Anterior cingulate cortex (tissue), 58 donors: ENCODE data around the gene PPFIBP2.

ENCODE experiments used
- DNase-seq, 58 donors: peaks; one replicate each; lab custom pipeline; 2025; lab: John Stamatoyannopoulos, UW

The PPFIBP2 gene

GRCh38 chr11:7574491-7575130 is 60.8 kb downstream of the PPFIBP2 start:
- DNase-seq: no peak

GRCh38 chr11:7575841-7576725 is 62.3 kb downstream of the PPFIBP2 start:
- peak in 9 of 58 donors; percentile 16 to 42 (median 36) for DNase-seq

DNA sequence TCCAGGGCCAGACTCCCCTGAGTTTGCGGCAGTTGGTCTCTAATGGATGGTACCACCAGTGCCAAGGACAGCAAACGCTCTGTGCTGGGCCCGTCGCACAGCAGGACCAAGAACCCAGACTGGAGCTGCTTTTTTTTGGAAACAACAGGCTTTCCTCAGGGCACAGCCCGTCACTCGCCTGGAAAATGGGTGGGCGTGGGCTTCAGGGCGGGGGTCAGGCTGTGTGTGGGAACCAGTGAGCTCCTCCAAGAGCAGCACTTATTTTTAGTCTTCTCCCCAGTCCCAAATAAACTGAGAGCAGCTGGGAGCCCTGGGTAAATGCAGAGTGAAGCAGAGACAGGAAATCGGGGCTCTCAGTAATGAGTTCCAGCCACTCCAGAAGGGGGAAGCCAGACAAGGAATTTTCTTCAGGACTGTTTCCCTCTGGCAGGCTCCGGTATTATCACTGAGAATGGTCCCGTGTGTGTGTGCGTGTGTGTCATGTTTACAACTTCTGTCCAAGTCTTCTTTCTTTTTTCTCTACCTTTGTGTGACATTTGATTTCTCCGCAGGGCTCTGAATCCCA is 63.0 kb downstream of the PPFIBP2 start:
- DNase-seq: peak in 1 of 58 donors; percentile 24

DNA sequence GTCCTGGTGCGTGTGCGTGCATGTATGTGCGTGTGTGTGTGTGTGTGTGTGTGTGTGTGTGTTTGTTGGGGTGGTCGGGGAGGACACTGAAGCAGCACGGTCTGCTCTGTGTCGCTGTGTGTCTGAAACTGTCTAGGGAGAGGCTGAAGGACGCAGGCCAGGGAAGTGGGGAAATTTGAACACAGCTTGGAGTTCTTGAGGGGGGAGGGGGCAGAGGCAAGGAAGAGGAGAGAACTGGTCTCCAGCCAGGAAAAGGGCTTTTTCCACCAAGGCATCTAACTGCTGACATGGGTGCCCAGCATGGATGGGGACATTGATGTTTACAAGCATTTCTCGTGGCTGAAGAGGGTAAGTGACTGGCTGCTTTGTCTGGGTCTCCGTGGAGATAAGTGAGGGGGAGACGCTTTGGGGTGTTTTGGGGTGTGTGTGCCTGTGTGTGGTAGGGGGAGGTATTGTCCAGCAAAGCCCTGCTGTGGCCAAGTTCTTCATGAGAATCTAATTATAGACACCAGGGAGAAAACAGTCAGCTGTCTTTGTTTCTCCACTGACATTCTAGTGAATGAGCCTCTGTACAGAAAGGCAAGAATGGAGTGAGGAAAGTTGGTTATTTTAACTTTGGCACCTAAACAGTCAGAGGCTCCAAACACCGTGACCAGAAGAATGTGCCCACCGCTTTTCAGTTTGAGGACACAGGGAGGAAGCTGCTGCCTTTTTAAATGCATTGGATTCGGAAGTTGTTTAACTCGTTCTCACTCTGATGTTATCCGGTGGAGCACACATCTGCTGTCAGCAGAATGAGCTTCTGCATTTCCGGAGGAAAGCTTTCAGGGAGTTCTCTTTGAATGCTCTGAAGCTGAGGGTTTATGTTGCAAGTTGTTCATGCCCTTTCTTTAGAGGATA is 63.7 kb downstream of the PPFIBP2 start:
- peak in 51 of 58 donors; percentile 19 to 94 (median 67) for DNase-seq

GRCh38 chr11:7578276-7578955 is 64.6 kb downstream of the PPFIBP2 start:
- no peak for DNase-seq

GRCh38 chr11:7579361-7579791 is 65.6 kb downstream of the PPFIBP2 start:
- no peak for DNase-seq

- no peak for DNase-seq
Observed at GRCh38 chr11:7581021-7581590, 67.3 kb downstream of the PPFIBP2 start.

DNA sequence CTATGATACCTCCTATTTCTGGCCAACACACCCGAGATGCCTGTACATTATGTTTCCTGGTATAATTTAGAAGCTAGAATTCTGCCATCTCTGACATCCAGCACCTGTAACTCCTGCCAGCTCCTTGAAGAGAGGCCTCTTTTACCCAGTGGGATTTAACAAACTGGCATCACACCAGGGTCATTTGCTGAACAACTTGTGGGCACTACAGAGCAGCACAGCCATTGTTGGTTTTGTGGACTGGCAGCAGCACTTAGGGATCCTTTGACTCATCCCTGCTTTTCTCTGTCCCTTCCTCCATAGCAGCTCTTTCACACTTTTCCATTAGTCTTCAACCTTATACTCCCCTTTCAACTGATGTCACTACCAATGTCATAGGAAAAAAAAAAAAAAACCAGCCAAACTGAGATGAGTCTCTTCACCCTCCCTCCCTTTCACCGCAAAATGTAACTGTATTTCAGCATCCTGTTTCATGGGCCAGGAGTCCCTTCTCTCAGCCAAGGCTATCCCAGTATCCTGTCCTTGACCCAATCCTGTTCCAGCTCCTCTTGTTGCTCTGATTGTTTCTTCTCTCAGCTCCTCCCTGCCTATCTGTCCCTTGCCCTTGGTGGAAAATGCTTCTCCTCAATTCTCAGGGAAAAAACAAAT is 68.7 kb downstream of the PPFIBP2 start:
- DNase-seq: peak in 1 of 58 donors; percentile 30

DNA sequence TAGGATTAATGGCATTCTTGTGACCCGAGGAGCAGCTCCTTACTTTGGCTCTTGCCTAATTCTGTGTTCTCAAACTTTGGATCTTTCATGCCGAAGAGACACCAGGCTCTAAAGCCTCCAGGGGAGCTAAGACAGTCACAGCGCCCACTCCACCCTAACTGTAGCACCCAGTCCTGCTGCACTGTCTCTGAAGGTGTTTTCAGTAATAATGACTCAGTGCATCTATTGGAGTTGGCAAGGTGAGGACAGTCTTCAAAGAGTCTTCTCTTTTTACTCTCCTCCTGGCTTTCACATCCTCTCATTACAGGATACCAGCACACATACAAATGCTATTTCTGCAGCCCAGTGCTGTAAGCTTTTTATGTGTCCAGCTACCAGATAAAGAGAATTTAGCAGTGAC is 69.4 kb downstream of the PPFIBP2 start:
- no peak for DNase-seq

GRCh38 chr11:7584910-7585309 is 71.1 kb downstream of the PPFIBP2 start:
- DNase-seq: no peak

DNA sequence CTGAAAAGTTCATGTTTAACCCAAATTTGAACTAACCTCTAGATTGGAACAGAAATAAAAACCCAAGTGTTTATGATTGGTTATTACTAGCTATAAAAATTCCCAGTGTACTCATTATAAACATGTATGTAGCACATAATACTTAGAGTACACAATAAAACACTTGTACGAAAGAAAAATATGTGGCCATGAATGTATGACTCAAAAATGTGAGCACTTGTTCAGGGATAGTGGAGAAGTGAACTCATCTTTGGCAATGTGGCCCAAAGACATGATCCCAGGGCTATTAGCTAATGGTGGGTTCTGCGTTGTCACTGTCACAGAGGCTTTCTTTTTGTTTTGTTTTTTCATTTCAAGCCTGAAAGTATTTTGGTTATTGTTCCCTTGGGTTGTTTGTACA is 72.0 kb downstream of the PPFIBP2 start:
- no peak for DNase-seq

- no peak for DNase-seq
Observed at GRCh38 chr11:7586376-7586775, 72.6 kb downstream of the PPFIBP2 start.

DNA sequence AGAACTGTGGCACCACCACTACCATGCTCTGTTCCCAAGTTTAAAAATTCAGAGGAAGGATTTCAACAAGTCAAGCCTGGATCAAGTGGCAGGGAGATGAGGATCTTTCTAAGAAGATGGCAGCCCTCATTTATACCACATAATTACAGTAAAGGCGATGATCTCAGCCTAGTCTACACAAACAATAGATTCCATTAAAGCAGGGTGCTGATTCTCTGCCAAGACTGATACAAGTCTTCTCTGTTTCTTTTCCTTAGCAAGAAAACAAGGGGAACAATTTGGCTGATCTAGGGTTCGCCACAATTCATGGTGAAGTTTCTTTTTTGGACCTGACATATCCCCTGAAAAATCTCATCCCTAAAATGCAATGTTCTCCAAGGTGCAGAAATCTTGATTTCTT is 73.9 kb downstream of the PPFIBP2 start:
- peak in 2 of 58 donors; percentile 34 to 71 for DNase-seq

DNA sequence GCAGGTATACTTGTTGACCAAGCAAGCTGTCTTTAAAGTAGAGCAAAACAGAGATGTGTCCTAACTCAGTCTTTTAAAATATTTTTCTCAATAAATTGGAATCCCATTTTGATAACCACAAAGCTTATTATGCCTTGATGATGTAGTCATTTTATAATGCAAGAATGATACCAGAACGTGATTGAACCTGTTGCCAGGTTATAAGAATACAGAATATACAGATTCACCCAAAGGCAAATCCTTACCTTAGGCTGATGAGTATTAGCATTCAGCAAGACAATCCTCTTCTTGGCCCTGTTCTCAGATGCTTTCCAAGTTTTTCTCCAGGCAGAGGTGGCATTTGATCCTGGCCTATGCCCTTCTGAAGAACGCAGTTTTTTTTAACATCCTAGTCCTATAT is 76.1 kb downstream of the PPFIBP2 start:
- no peak for DNase-seq

DNA sequence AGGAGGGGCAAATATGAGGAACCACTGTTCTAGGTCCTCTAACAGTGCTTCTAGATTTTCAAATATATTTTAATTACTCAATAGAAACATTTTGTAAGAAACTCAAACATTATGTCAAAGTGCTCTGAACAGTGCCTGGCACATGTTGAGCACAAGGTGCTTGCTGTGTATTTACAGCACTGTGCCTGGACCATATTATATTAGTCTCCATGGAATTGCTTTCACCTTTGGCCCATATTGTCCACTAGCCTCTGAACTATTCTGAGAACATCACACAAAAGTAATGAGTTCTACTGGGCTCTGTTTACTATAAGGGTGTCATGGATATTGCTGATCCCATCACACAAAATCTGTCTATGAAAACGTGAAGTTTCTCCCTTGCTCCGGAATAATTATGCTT is 76.7 kb downstream of the PPFIBP2 start:
- no peak for DNase-seq

- peak in 10 of 58 donors; percentile 15 to 63 (median 44) for DNase-seq
Observed at GRCh38 chr11:7591107-7591894, 77.5 kb downstream of the PPFIBP2 start.

DNA sequence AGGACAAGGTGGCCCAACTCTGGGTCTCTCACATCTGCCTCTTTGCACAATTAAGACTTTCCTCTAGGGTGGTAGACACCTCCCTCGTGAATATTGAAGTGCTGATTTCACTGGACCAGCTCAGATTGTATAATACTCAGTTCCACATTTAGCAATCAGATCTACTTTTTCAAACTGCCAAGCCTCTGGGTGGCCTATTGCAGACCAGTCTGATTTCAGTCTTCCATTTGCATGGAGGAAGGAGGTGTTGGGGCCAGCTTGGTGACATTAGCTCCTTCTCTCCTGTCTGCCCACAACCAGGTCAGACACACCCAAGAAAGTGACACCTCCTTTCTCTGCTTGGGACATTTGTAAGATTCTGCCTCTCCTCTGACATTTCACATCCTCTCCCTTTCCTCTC is 78.2 kb downstream of the PPFIBP2 start:
- DNase-seq: no peak

GRCh38 chr11:7592711-7593110 is 78.9 kb downstream of the PPFIBP2 start:
- peak in 1 of 58 donors; percentile 27 for DNase-seq
